DND-41 (cell line): ENCODE measurements around the gene POLR2E.

Experiments
- ATAC-seq: fragments of 200-7000 bp; cut with Tn5 transposase; 3 replicates; pipeline ENCODE4 v1.9.1; 2021; ENCODE audit warnings: low read depth; ENCODE audit not compliant: insufficient read depth
- DNase-seq: peaks from one replicate; pipeline ENCODE4 v3.0.0-alpha.2; 2020
- H2AFZ ChIP-seq: 2 replicates; pipeline ENCODE4 v1.6.0; 2012; ENCODE audit warnings: low read depth, low read length
- H3K27ac ChIP-seq: 2 replicates; pipeline ENCODE4 v1.5.1; 2012; ENCODE audit warnings: low read length, inconsistent platforms
- H3K27me3 ChIP-seq: fragments of 200-600 bp; sonication (generic); 2 replicates; pipeline ENCODE4 v1.6.0; 2012; ENCODE audit warnings: low read length, mild to moderate bottlenecking, inconsistent platforms; ENCODE audit not compliant: insufficient read depth, poor library complexity
- H3K36me3 ChIP-seq: 2 replicates; pipeline ENCODE4 v1.5.1; 2012; ENCODE audit warnings: low read length, inconsistent platforms; ENCODE audit not compliant: insufficient read depth
- H3K4me1 ChIP-seq: 2 replicates; pipeline ENCODE4 v1.5.1; 2012; ENCODE audit warnings: mild to moderate bottlenecking, low read length; ENCODE audit not compliant: insufficient read depth
- H3K4me2 ChIP-seq: 2 replicates; pipeline ENCODE4 v1.6.0; 2012; ENCODE audit warnings: mild to moderate bottlenecking, moderate library complexity, low read length, inconsistent platforms; ENCODE audit not compliant: insufficient read depth
- H3K4me3 ChIP-seq, 2 experiments: fragments of 200-600 bp in 1 of 2; shearing (Covaris generic) in 1 of 2; 2 replicates each; pipeline ENCODE4 v1.5.1; 2012 to 2016; ENCODE audit warnings: inconsistent platforms in 2 of 2, low read length in 2 of 2, mild to moderate bottlenecking in 2 of 2, low read depth in 1 of 2, moderate library complexity in 1 of 2
- H3K79me2 ChIP-seq: 2 replicates; pipeline ENCODE4 v1.6.0; 2012; ENCODE audit warnings: low read length, inconsistent platforms; ENCODE audit not compliant: insufficient read depth
- H3K9ac ChIP-seq: 2 replicates; pipeline ENCODE4 v1.6.0; 2012; ENCODE audit warnings: low read depth, mild to moderate bottlenecking, inconsistent platforms, low read length, moderate library complexity
- H3K9me3 ChIP-seq: 2 replicates; pipeline ENCODE4 v1.5.1; 2012; ENCODE audit warnings: low read length, moderate library complexity, mild to moderate bottlenecking, inconsistent platforms; ENCODE audit not compliant: insufficient read depth, severe bottlenecking
- H4K20me1 ChIP-seq: 2 replicates; pipeline ENCODE4 v1.6.0; 2012; ENCODE audit warnings: low read length; ENCODE audit not compliant: insufficient read depth
- EZH2 ChIP-seq: IDR thresholded peaks from 3 replicates; pipeline ENCODE4 v1.6.1; 2012; ENCODE audit warnings: borderline replicate concordance, low read depth, mild to moderate bottlenecking, moderate library complexity, low read length, inconsistent platforms; ENCODE audit not compliant: severe bottlenecking
- TF ChIP-seq, protein P1 (sequence below): IDR thresholded peaks from 2 replicates; pipeline ENCODE4 v1.5.1; 2012; ENCODE audit warnings: borderline replicate concordance, low read length, moderate library complexity, mild to moderate bottlenecking; ENCODE audit not compliant: poor library complexity, severe bottlenecking; ENCODE audit errors: extremely low read depth

The POLR2E gene

DNA sequence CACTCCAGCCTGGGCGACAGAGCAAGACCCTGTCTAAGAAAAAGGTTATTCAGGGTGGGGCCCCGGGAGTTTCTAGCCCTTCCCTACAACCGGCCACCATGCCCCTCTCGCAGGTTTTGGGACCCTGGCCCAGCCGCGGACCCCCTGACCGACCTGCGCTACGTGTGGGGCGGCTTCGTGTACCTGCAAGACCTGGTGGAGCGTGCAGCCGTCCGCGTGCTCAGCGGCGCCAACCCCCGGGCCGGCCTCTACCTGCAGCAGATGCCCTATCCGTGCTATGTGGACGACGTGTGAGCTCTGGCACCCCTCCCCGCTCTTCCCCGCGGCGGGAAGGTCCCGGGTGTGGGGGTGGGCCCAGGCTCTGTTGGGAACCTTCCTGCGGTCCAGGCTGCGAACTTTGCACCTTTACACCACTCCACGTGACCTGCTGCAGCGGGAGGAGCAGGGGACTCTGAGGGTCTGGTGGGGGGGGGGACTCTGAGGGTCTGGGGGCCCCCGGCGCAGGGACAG lies 49.0 kb downstream of the POLR2E start:
- Histone ChIP-seq H3K79me2 (no peaks in the 10 kb centered on the region), H3K27ac (no peak overlapping the region), H3K4me3 (no peak overlapping the region), H4K20me1 (peaks cover 8% of the 10 kb centered on the region; the same call in 1 of the 2 replicates), H3K36me3 (peaks cover 20% of the 10 kb centered on the region), H3K27me3 (no peaks in the 10 kb centered on the region), H3K4me2 (no peak overlapping the region), H2AFZ (no peak overlapping the region), H3K4me1 (peaks cover 10% of the 10 kb centered on the region), H3K9ac (no peak overlapping the region), H3K9me3 (no peaks in the 10 kb centered on the region)
- ATAC-seq (no peak), DNase-seq (no peak)
- TF ChIP-seq, protein P1, sequence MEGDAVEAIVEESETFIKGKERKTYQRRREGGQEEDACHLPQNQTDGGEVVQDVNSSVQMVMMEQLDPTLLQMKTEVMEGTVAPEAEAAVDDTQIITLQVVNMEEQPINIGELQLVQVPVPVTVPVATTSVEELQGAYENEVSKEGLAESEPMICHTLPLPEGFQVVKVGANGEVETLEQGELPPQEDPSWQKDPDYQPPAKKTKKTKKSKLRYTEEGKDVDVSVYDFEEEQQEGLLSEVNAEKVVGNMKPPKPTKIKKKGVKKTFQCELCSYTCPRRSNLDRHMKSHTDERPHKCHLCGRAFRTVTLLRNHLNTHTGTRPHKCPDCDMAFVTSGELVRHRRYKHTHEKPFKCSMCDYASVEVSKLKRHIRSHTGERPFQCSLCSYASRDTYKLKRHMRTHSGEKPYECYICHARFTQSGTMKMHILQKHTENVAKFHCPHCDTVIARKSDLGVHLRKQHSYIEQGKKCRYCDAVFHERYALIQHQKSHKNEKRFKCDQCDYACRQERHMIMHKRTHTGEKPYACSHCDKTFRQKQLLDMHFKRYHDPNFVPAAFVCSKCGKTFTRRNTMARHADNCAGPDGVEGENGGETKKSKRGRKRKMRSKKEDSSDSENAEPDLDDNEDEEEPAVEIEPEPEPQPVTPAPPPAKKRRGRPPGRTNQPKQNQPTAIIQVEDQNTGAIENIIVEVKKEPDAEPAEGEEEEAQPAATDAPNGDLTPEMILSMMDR: no peak
- TF ChIP-seq EZH2: no peak

DNA sequence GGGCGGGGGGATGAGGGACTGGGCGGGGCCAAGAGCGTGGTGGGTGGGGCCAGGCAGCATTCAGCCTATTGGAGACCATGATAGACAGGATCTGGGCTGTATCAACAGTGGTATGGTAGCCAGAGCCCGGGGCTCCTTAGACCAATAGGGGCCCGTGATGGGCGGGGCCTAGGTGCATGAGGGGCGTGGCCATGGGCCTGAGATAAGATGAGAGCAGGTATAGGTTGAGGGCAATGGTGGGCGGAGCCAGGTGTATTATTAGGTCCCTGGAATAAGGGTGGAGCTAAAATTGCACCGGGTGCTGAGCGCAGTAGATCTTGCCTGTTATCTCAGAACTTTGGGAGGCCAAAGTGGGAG lies 50.0 kb downstream of the POLR2E start:
- no peaks in the 10 kb centered on the region for H3K9me3 ChIP-seq
- H4K20me1 ChIP-seq: peaks cover 8% of the 10 kb centered on the region; the same call in 1 of the 2 replicates
- no peaks in the 10 kb centered on the region for H3K79me2 ChIP-seq
- H3K36me3 ChIP-seq: peaks cover 20% of the 10 kb centered on the region
- H3K4me1 ChIP-seq: peaks cover 20% of the 10 kb centered on the region
- no peak overlapping the region for H2AFZ ChIP-seq
- no peak overlapping the region for H3K9ac ChIP-seq
- H3K27ac ChIP-seq: no peak overlapping the region
- no peak overlapping the region for H3K4me2 ChIP-seq
- TF ChIP-seq, protein P1: no peak
- TF ChIP-seq EZH2: no peak
- H3K27me3 ChIP-seq: no peaks in the 10 kb centered on the region
- H3K4me3 ChIP-seq: no peak overlapping the region
- peak; percentile 61 for DNase-seq
- peak; percentile 35 for ATAC-seq

DNA sequence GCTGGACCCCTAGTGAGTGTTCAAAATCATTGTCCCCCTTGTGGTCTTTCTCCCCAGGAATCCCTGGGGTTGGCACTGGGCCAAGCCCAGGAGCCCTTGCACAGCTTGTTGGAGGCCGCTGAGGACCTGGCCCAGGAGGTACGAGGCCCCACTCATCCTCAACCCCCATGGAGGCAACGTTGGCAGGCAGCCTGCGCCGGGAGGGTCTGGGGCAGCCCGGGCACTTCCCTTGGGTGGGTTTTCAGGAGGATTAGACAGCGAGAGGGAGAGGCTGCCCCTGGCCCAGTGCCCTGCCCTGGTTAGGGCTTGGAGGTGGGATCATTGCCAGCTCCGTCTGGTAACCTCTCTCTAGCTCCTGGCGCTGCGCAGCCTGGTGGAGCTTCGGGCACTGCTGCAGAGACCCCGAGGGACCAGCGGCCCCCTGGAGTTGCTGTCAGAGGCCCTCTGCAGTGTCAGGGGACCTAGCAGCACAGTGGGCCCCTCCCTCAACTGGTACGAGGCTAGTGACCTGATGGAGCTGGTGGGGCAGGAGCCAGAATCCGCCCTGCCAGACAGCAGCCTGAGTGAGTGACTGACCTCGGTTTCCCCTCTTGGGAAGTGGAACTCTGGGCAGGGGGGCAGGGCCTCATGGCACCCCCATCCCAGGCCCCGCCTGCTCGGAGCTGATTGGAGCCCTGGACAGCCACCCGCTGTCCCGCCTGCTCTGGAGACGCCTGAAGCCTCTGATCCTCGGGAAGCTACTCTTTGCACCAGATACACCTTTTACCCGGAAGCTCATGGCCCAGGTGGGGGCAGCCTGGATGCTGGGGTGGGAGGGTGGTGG lies 52.3 kb downstream of the POLR2E start:
- TF ChIP-seq, protein P1: no peak
- TF ChIP-seq EZH2: no peak
- Histone ChIP-seq H3K36me3 (peaks cover 20% of the 10 kb centered on the region), H3K9ac (no peak overlapping the region), H3K4me1 (peaks cover 42% of the 10 kb centered on the region), H3K4me2 (no peak overlapping the region), H3K79me2 (no peaks in the 10 kb centered on the region), H3K27ac (no peak overlapping the region), H3K27me3 (no peaks in the 10 kb centered on the region), H2AFZ (no peak overlapping the region), H3K9me3 (no peaks in the 10 kb centered on the region), H4K20me1 (peaks cover 8% of the 10 kb centered on the region; the same call in 1 of the 2 replicates), H3K4me3 (no peak overlapping the region)
- ATAC-seq (no peak), DNase-seq (no peak)
